K562 (cell line): ENCODE results near the gene PBXIP1. TPM values are rescaled to one million over a fixed set of nuclear protein-coding genes. Genes with fewer than 3 reads are reported as not detected.

Experiments used
- E2F3 ChIP-seq: fragments of 250-450 bp; sonication (Bioruptor Pico); IDR thresholded peaks from 2 replicates; pipeline ENCODE4 v1.4.0; 2020; ENCODE audit warnings: mild to moderate bottlenecking
- ETV1 ChIP-seq: fragments of 450-650 bp; conservative IDR thresholded peaks from 2 replicates; pipeline ENCODE4 v1.6.1; 2016; ENCODE audit warnings: missing genetic modification characterization, control low read depth, low read depth, missing compliant biosample characterization
- KAT7 ChIP-seq: sonication (generic); formaldehyde crosslinking; IDR thresholded peaks from 2 replicates; pipeline ENCODE4 v1.8.0; 2022; ENCODE audit warnings: missing genetic modification reagents, mild to moderate bottlenecking, borderline replicate concordance
- NFIC ChIP-seq: fragments of 450-650 bp; IDR thresholded peaks from 2 replicates; pipeline ENCODE4 v1.6.1; 2017; ENCODE audit warnings: mild to moderate bottlenecking, inconsistent platforms
- PATZ1 ChIP-seq: fragments of 250-450 bp; sonication (Bioruptor Pico); IDR thresholded peaks from 2 replicates; pipeline ENCODE4 v1.5.0; 2020; ENCODE audit warnings: mild to moderate bottlenecking, borderline replicate concordance
- RBM25 ChIP-seq: fragments of 200-400 bp; formaldehyde crosslinking; IDR thresholded peaks from 2 replicates; pipeline ENCODE4 v1.6.1; 2018; ENCODE audit warnings: low read length, low read depth, moderate library complexity; ENCODE audit not compliant: severe bottlenecking
- STAT6 ChIP-seq: sonication (generic); formaldehyde crosslinking; IDR thresholded peaks from 2 replicates; pipeline ENCODE4 v1.8.1; 2023; ENCODE audit warnings: mild to moderate bottlenecking, missing genetic modification reagents
- ZBTB11 ChIP-seq, 3 experiments: fragments of 200-800 bp in 1 of 3; fragments of 250-450 bp in 1 of 3; fragments of 450-650 bp in 1 of 3; sonication (Bioruptor Pico) in 1 of 3; sonication (Bioruptor generic) in 1 of 3; formaldehyde crosslinking in 1 of 3; IDR thresholded peaks; 2 replicates each; pipeline versions ENCODE4 v1.6.1 to v1.8.0; 2016 to 2022; ENCODE audit warnings: mild to moderate bottlenecking in 2 of 3, missing genetic modification characterization in 2 of 3, missing compliant biosample characterization in 1 of 3, moderate library complexity in 1 of 3
- polyA plus RNA-seq, 8 experiments: library from polyadenylated mRNA; depleted of rRNA in 4 of 8; stranded (reverse) in 5 of 8; unstranded in 3 of 8; fragments of >200 nt; fragmentation: Nextera tagmentation in 2 of 8; fragmentation: Illumina TruSeq in 1 of 8; extraction: Ambion mirVana in 2 of 8; extraction: Trizol in 1 of 8; gene quantifications; 2 replicates each; pipeline versions ENCODE4 v1.2.1 to v1.2.3, GENCODE V29; 2011 to 2014; ENCODE audit warnings: inconsistent platforms in 1 of 8, missing spikeins in 1 of 8
- total RNA-seq, 7 experiments: library from RNA; depleted of rRNA in 6 of 7; stranded (reverse); fragments of >200 nt in 6 of 7; fragmentation: Illumina TruSeq in 2 of 7; extraction: Trizol in 2 of 7; gene quantifications; 2 replicates each; pipeline versions ENCODE4 v1.2.1 to v1.2.3, GENCODE V29; 2011 to 2021; ENCODE audit warnings: low replicate concordance in 1 of 7

The PBXIP1 gene
- total and polyA plus RNA-seq, 9 of the 15 experiments (the other 6 are each of a cell fraction or from before 2014, with no cell fraction given), result 0.13 to 8.3 (median 5.8) TPM

- TF ChIP-seq ZBTB11 (CRISPR knock-in tag; IDR thresholded peaks at IDR 0.05), result no peak
- no peak for TF ChIP-seq STAT6 (CRISPR knock-in tag)
- TF ChIP-seq RBM25, result no peak
- TF ChIP-seq ETV1, result 0 out of 2 replicates have a peak, but pooled peaks have one; percentile 3
- no peak for TF ChIP-seq E2F3
- no peak for TF ChIP-seq PATZ1 (CRISPR knock-in tag)
- peak; percentile 99 for TF ChIP-seq NFIC
- no peak for TF ChIP-seq KAT7
Measured at GRCh38 chr1:154937085-154937987, 18.6 kb downstream of the PBXIP1 start (continued).
